Smooth muscle cell of the brain vasculature (primary cell): ENCODE data around the gene KXD1.
A peak's percentile ranks its signal among the peaks of the same experiment; 100 is the strongest.
"Not testable (repeated sequence)": the region's sequence is repeated elsewhere in the genome, so short reads cannot be mapped to it uniquely, and the experiment has no call there.

Experiments used
- DNase-seq: peaks from one replicate; pipeline ENCODE4 v3.0.0-alpha.2; 2012; ENCODE audit warnings: low read depth, low spot score

Gene KXD1

DNA sequence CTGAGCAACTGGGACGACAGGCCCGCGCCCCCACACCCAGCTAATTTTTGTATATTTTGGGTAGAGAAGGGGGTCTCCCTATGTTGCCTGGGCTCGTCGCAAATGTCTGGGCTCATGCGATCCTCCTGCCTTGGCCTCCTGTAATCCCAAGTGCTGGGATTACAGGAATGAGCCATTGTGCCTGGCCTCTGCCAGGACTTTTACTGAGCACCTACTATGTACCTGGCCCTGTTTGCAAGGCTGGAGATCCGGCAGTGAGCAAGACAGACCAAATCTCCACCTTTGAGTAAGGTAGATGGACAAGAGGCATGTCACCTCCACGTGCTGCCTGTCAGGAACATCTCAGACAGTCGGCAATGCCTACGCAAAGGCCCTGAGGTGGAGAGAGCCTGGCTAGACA lies 21.2 kb upstream of the KXD1 start:
- DNase-seq: no peak

DNA sequence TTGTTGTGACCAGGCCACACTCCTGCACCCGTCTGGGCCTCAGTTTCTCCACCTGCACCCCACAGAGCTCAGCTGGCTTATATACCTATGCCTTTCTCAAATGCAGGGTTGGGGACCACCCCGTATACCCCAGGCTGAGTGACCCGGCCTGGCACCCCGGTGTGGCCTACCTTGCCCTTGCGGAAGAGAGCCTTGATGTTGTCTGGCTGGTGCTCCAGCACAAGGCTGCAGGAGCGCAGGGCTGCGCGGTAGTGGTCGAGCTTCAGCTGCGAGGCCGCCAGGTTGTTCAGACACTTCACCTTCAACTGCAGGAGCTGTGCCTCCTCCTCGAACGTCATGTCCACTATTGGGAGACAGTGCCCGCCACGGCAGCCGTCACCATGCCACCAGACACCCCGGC lies 20.2 kb upstream of the KXD1 start:
- no peak for DNase-seq

GRCh38 chr19:18538115-18538514 lies 19.6 kb upstream of the KXD1 start:
- no peak for DNase-seq

DNA sequence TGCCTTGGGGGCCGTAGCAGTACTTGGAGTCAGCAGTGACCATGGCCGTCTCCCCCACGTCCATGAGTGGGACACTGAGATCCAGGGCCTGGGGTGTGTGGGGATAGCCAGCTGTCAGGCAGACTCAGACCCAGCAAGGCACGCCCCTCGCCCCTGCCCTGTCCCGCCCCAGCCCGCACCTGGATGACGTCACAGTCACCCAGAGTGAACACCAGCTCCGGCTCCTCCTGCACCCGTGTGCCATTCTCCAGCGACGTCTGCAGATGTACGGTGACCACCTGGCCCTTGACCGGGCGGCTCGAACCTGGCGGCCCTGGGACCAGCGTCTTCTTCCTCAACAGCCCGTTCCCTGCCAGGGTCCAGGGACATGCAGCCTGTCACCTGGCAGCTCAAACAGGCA lies 18.3 kb upstream of the KXD1 start:
- DNase-seq: no peak

DNA sequence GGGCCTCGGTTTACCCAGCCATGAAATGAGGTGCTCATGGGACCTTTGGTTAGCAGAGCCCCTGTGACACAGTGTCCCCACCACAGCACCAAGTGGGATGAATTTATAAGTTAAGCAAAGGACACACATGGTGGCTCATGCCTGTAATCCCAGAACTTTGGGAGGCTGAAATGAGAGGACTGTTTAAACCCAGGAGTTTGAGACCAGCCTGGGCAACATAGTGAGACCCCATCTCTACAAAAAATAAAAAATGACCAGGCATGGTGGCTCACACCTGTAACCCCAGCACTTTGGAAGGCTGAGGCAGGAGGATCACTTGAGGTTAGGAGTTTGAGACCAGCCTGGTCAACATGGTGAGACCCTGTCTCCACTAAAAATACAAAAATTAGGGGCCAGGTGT lies 17.5 kb upstream of the KXD1 start:
- DNase-seq: not testable (repeated sequence)

- DNase-seq: no peak
These were observed 16.2 kb upstream of the KXD1 start for GRCh38 chr19:18541258-18541991.

- DNase-seq: no peak
These were observed 15.4 kb upstream of the KXD1 start for GRCh38 chr19:18541992-18542940.

- peak; percentile 64 for DNase-seq
These were observed 14.5 kb upstream of the KXD1 start, which contains the start of gene FKBP8 for GRCh38 chr19:18542941-18543813. Gene FKBP8 (minus strand): TSS chr19:18543573. CDS start chr19:18541970, 1,603 bp downstream.

DNA sequence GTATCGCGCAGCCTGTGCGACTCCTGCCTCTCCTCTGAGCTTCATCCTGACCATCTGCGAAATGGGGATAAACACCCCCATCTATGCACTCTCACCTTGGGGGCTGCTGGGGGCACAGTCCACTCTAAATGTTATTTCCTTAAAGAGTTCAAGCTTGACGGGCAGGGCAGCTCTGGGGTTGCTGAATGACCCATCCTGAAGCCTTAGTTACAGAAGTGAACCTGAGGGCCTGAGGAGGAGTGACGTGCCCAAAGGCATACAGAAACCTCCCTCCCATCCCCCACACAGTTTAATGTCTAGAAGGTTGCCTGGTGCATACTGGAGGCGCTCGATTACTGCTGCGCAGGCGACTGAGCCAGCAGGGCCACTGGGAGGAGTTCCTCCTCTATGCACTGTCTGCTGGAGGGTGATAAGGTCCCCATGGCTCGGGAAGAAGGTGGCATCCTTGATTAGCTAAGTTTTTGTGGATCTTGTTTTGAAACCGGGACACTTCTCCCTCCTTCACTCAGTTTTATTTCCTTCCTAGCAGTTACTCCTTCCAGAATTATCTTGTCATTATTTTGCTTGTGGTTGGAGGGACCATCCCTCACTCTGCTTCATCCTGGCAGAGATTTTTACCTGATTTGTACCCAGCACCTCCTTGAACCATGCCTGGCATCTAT lies 13.7 kb upstream of the KXD1 start:
- no peak for DNase-seq

DNA sequence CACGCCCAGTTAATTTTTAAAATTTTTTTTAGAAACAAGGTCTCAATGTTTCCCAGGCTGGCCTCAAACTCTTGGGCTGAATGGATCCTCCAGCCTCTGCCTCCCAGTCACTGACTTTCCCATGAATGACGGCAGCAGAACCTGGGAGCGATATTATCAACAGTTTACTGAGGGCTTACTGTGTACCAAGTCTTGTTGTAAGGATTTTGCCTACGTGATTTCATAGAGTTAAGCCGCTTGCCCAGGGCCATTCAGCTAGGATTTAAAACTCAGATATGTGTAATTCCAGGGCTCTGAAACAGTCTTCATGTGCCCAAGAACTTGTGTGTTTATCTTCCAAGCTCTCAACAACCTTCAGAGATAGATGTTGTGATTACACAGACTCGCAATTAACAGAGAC lies 6.0 kb upstream of the KXD1 start:
- DNase-seq: no peak

DNA sequence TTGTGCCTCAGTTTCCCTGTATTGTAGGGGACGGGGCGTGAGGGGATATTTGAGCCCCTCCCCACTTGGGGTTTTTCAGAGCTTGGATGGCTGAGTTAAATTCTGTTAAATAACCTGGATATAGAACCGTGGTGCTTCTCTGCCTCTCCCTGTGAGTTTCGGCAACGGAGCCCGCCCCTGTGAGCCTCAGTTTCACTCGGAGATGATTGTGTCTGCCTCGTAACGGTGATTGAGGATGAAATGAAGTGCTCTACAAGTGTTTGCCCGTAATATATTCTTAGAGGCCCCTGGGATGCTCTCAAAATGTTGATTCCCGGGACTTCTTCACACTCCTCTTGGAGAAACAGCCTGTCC lies 509 bp downstream of the KXD1 start:
- no peak for DNase-seq

DNA sequence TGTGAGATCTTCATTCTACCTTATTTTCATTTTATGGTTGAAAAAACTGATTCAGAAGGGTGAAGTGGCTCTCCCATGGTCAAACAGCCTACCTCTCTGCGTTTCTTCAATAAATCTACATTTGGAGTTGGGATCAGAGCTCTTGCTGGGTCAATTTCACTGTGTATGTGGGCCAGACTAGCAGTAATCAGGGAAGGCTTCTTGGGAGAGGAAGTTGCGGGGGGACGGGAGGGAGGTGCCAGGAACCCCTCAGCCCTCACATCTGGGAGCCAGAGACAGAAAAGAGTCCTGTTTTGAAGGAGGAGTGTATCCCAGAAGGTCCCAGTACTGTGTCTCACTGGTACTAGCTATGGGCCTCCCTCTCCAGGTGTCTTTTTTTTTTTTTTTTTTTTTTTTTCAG lies 934 bp downstream of the KXD1 start:
- no peak for DNase-seq

DNA sequence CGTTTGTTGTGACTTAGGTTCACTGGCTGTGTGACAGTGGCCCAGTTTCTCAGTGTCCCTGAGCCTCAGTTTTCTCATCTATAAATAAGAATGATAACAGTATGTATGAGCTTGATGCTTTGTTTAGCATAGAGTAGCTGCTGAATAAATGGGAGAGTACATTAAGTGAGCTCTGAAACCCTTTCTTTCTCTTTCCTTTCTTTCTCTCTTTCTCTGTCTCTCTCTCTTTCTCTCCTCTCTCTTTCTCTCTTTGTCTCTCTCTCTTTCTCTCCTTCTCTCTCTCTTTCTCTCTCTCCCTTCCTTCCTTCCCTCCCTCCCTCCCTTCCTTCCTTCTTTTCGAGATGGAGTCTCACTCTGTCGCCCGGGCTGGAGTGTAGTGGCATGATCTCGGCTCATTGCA lies 2.0 kb downstream of the KXD1 start:
- DNase-seq: no peak

DNA sequence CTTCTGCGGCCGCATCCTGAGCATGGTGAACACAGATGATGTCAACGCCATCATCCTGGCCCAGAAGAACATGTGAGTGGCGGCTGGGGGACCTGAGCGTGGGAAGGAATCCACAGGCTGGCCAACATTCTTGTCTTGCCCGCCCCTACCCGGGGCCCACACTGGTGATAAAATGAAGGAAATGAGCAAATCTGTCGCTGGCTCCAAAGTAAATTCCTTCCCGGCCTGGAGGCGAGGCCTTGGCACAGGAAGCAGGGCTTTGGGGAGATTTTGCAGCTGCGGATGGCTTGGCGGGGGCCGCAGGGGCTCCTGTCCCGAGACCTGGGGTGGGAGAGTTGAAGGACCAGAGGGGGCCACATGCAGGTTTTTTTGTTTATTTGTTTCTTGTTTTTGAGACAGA lies 4.4 kb downstream of the KXD1 start:
- DNase-seq: no peak

DNA sequence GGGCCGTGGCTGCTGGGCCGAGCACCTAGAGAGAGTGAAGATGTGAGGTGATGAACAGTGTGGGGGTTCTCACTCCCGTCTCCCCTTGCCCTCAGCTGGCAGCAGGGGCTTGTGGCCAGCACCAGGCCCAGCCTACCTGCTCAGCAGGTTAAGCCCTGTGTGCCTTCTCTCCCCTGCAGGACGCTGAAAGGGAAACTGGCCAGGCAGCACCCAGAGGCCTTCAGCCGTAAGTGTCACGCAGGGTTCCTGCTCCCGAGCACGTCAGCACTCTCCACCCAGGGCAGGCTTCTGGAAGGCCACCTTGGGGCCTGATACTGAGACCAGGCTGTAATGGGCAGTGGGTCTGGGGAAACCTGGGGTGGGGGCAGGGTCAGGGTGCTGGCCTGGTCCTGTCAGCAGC lies 9.3 kb downstream of the KXD1 start:
- no peak for DNase-seq

DNA sequence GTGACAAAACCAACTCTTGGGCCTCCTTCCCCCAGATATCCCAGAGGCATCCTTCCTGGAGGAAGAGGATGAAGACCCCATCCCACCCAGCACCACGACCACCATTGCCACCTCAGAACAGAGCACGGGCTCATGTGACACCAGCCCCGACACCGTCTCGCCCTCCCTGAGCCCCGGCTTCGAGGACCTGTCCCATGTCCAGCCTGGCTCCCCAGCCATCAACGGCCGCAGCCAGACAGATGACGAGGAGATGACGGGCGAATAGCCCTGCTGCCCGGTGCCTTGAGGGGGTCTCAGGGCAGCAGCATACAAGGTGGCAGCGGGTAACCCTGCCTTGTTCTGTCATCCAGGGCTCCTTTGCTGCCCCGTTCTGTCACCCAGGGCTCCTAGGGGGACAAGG lies 10.7 kb downstream of the KXD1 start:
- DNase-seq: no peak

DNA sequence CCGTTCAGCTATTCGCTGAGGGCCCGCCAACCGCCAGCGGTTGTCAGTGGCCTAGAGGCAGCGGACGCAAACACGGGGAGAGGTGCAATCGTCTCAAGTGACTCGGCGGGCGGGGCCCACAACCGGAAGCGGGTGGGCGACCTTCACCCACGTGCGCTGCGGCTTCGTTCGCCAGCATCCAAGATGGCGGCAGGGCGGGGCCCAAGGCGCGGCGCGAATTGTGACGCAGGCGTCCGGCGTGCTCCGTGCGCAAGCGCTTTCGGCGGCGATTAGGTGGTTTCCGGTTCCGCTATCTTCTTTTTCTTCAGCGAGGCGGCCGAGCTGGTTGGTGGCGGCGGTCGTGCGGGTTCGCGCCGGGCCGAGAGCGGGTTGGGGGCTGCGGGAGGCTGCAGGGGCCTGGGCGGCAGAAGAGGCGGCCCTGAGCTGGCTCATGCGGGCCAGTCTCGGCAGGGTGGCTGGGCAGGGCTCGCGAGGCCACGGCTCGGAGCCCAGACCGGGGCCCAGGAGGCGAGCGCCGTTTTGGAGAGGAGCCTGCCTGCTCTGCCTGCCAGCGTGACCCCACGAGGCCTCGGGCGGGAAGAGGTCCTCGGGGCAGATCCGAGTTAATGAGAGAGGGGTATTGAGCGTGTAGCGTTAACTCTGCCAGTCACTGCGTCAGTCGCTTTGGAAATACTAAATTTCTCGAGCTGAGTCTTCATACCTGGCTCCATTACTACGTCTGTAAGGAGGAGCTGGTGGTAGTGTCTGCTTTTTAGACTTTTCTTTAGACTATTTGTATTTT lies 14.1 kb downstream of the KXD1 start, which contains the start of gene UBA52:
TSS of gene UBA52 (plus strand) at position 294 of the 781 bp plus-strand sequence. CDS start 1,444 bp downstream, outside the sequence.
- DNase-seq: peak; percentile 91

- DNase-seq: no peak
These were observed 17.1 kb downstream of the KXD1 start for GRCh38 chr19:18574691-18575291.

GRCh38 chr19:18576383-18576782 lies 18.7 kb downstream of the KXD1 start:
- no peak for DNase-seq

DNA sequence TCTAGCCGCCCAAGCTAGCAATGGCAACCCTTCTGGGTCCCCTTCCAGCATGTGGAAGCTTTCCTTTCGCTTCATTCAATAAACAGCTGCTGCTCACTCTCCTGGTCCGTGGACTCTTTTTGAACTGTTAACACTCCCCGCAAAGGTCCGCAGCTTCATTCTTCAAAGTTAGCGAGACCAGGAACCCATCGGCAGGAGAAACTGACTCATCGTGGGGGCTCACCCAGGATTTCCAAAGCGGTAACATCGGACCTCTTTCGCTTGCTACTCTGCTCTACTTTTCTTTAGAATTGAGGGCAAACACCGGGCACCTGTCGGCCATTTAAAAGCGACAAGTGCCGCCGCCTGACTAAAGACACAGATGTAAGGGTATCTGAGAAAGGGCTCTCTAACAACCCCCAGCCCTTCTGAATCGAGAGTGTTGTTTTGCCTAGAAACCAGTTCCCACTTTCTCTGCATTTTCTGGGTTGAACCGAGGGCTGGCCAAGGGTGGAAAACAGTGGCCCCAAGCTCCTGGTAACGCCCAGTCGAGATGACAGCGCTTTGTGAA lies 19.8 kb downstream of the KXD1 start:
- no peak for DNase-seq
